SK-N-SH (cell line): ENCODE measurements around the gene GALNT12. TPM values are rescaled to one million over a fixed set of nuclear protein-coding genes. Genes with fewer than 3 reads are reported as not detected.

Experiments
- CTCF ChIA-PET: fragments of 300-600, 350-600 bp; formaldehyde crosslinking; extraction: SDS; loops from one replicate; lab custom pipeline; 2021; lab: Yijun Ruan, JAX
- POLR2A ChIA-PET: fragments of 350-600 bp; sonication (Branson Sonifier 250); formaldehyde crosslinking; extraction: SDS; loops from one replicate; lab custom pipeline; 2020; ENCODE audit warnings: antibody characterized with exemption, inconsistent platforms; lab: Yijun Ruan, JAX
- DNase-seq: peaks from one replicate; pipeline ENCODE4 v3.0.0; 2012
- H2AFZ ChIP-seq: fragments of 200-600 bp; sonication (generic); 2 replicates; pipeline ENCODE4 v1.8.1; 2016; ENCODE audit warnings: antibody characterized with exemption, mild to moderate bottlenecking, low read depth
- H3F3A ChIP-seq: fragments of 200-600 bp; sonication (generic); replicated peaks from 2 replicates; pipeline ENCODE3; 2016; ENCODE audit warnings: antibody characterized with exemption, mild to moderate bottlenecking; ENCODE audit not compliant: insufficient read depth
- H3K27ac ChIP-seq, 2 experiments: fragments of 200-500 bp in 1 of 2; fragments of 200-600 bp in 1 of 2; sonication (Bioruptor generic) in 1 of 2; sonication (generic), shearing (Covaris generic) in 1 of 2; 2 replicates each; pipeline versions ENCODE4 v1.5.1 to v1.6.1; 2014 to 2016; ENCODE audit warnings: low read depth in 2 of 2, inconsistent platforms in 1 of 2, low read length in 1 of 2, mild to moderate bottlenecking in 1 of 2, mixed read lengths in 1 of 2
- H3K27me3 ChIP-seq: fragments of 200-600 bp; sonication (generic), shearing (Covaris generic); 2 replicates; pipeline ENCODE4 v1.6.1; 2016; ENCODE audit warnings: mixed run types; ENCODE audit not compliant: insufficient read depth
- H3K36me3 ChIP-seq, 2 experiments: fragments of 200-500 bp in 1 of 2; fragments of 200-600 bp in 1 of 2; sonication (Bioruptor generic) in 1 of 2; sonication (generic) in 1 of 2; replicated peaks in 1 of 2; 2 replicates each; pipeline versions ENCODE3 to v1.5.1; 2014 to 2016; ENCODE audit warnings: low read length in 1 of 2, mild to moderate bottlenecking in 1 of 2; ENCODE audit not compliant: insufficient read depth in 2 of 2, control insufficient read depth in 1 of 2
- H3K4me1 ChIP-seq, 2 experiments: fragments of 200-500 bp in 1 of 2; fragments of 200-600 bp in 1 of 2; sonication (Bioruptor generic) in 1 of 2; sonication (generic), shearing (Covaris generic) in 1 of 2; 2 replicates each; pipeline versions ENCODE4 v1.5.1 to v1.6.1; 2014 to 2016; ENCODE audit warnings: low read depth in 1 of 2, low read length in 1 of 2, mixed run types in 1 of 2; ENCODE audit not compliant: insufficient read depth in 2 of 2, control insufficient read depth in 1 of 2
- H3K4me2 ChIP-seq: fragments of 200-600 bp; sonication (generic), shearing (Covaris generic); 2 replicates; pipeline ENCODE4 v1.6.1; 2017; ENCODE audit warnings: mixed run types
- H3K4me3 ChIP-seq, 2 experiments: fragments of 200-500 bp in 1 of 2; fragments of 200-600 bp in 1 of 2; sonication (Bioruptor generic) in 1 of 2; sonication (generic), shearing (Covaris generic) in 1 of 2; 2 replicates each; pipeline versions ENCODE4 v1.5.1 to v1.8.1; 2014 to 2016; ENCODE audit warnings: low read depth in 2 of 2, inconsistent platforms in 1 of 2, low read length in 1 of 2, mild to moderate bottlenecking in 1 of 2, mixed read lengths in 1 of 2, moderate library complexity in 1 of 2
- H3K79me2 ChIP-seq: fragments of 200-600 bp; sonication (generic); 2 replicates; pipeline ENCODE4 v1.8.1; 2017; ENCODE audit warnings: mild to moderate bottlenecking; ENCODE audit not compliant: insufficient read depth
- H3K9ac ChIP-seq: fragments of 200-600 bp; sonication (generic); 2 replicates; pipeline ENCODE4 v1.6.1; 2017; ENCODE audit warnings: mixed run types
- H3K9me2 ChIP-seq: fragments of 200-600 bp; sonication (generic); 2 replicates; pipeline ENCODE4 v1.6.1; 2017; ENCODE audit warnings: mixed run types
- H3K9me3 ChIP-seq: fragments of 200-600 bp; sonication (generic); 2 replicates; pipeline ENCODE4 v1.6.1; 2017; ENCODE audit warnings: mixed run types, mild to moderate bottlenecking, moderate library complexity
- H4K20me1 ChIP-seq: fragments of 200-600 bp; sonication (generic); 2 replicates; pipeline ENCODE4 v1.6.1; 2017; ENCODE audit warnings: mild to moderate bottlenecking, mixed run types; ENCODE audit not compliant: insufficient read depth
- CHD2 ChIP-seq: fragments of 150-350 bp; IDR thresholded peaks from 2 replicates; pipeline ENCODE4 v1.6.1; 2018; ENCODE audit warnings: low read length; ENCODE audit not compliant: partially characterized antibody
- CTCF ChIP-seq: fragments of 200-600 bp; sonication (generic); IDR thresholded peaks from 2 replicates; pipeline ENCODE4 v1.6.1; 2017; ENCODE audit warnings: antibody characterized with exemption, mild to moderate bottlenecking, moderate library complexity
- EP300 ChIP-seq, 2 experiments: IDR thresholded peaks; 2 replicates each; pipeline versions ENCODE4 v1.4.0 to v1.6.1; 2012; ENCODE audit warnings: borderline replicate concordance in 1 of 2, low read depth in 1 of 2, low read length in 1 of 2
- EZH2phosphoT487 ChIP-seq: fragments of 200-600 bp; sonication (generic); IDR thresholded peaks from 2 replicates; pipeline ENCODE4 v1.6.1; 2017; ENCODE audit warnings: low read depth, mixed run types, mild to moderate bottlenecking, antibody characterized with exemption, moderate library complexity, borderline replicate concordance
- FOXM1 ChIP-seq: IDR thresholded peaks from 2 replicates; pipeline ENCODE4 v1.4.0; 2012; ENCODE audit warnings: low read depth, mild to moderate bottlenecking
- IRF3 ChIP-seq: fragments of 150-350 bp; IDR thresholded peaks from 2 replicates; pipeline ENCODE4 v1.6.1; 2016; ENCODE audit warnings: mild to moderate bottlenecking, low read depth, low read length
- JUND ChIP-seq: IDR thresholded peaks from 2 replicates; pipeline ENCODE4 v1.4.0; 2012
- MXI1 ChIP-seq: IDR thresholded peaks from 2 replicates; pipeline ENCODE4 v1.6.1; 2012; ENCODE audit warnings: mild to moderate bottlenecking, low read depth, low read length, improper control_type of control experiment
- PBX3 ChIP-seq: IDR thresholded peaks from 2 replicates; pipeline ENCODE4; 2012
- POLR2AphosphoS5 ChIP-seq: IDR thresholded peaks from 2 replicates; pipeline ENCODE4 v1.6.1; 2012; ENCODE audit warnings: low read depth, low read length
- REST ChIP-seq: IDR thresholded peaks from 2 replicates; pipeline ENCODE4 v1.6.1; 2012; ENCODE audit warnings: mild to moderate bottlenecking, low read depth, low read length, moderate library complexity
- RXRA ChIP-seq: IDR thresholded peaks from 2 replicates; pipeline ENCODE4 v1.4.0; 2012; ENCODE audit warnings: low read depth, mild to moderate bottlenecking, borderline replicate concordance
- TEAD4 ChIP-seq: IDR thresholded peaks from 2 replicates; pipeline ENCODE4 v1.4.0; 2012; ENCODE audit warnings: mild to moderate bottlenecking, borderline replicate concordance; ENCODE audit not compliant: insufficient read depth
- WGBS: methylation state at CpG from one replicate; pipeline ENCODE4 v1.1.6; 2017; ENCODE audit warnings: low lambda C conversion rate; 5-methylcytosine and 5-hydroxymethylcytosine counted together
- polyA plus RNA-seq, 3 experiments: library from polyadenylated mRNA; depleted of rRNA; stranded (reverse); fragments of >200 nt; gene quantifications; 2 replicates each; pipeline ENCODE4 v1.2.3, GENCODE V29; 2012

GALNT12 gene
- polyA plus RNA-seq, 1 of the 3 experiments (the other 2 are of a cell fraction): 7.4 TPM

- TF ChIP-seq FOXM1 (no peak), EP300 (IDR thresholded peaks at IDR 0.05; ENCODE audit: borderline replicate concordance in 1 of 2, low read depth in 1 of 2, low read length in 1 of 2) (no peak), CHD2 (no peak), EZH2phosphoT487 (no peak), REST (no peak), POLR2AphosphoS5 (no peak), TEAD4 (no peak), MXI1 (no peak), CTCF (no peak), RXRA (no peak), IRF3 (no peak), JUND (no peak), PBX3 (no peak)
- TF ChIP-seq, all 33 proteins: peak for 0
- 95% methylated on average over 1 of the region's 1 CpG for WGBS
- Histone ChIP-seq H3K27me3 (no peaks in the 10 kb centered on the region), H3K27ac (no peak overlapping the region), H3K4me1 (no peaks in the 10 kb centered on the region; a peak in 1 of 4 replicates), H3K4me2 (no peak overlapping the region), H3K9me3 (peaks cover 4% of the 10 kb centered on the region; the same call in 1 of the 2 replicates), H3K9ac (no peak overlapping the region), H3K79me2 (no peaks in the 10 kb centered on the region), H3K9me2 (no peaks in the 10 kb centered on the region), H3K36me3 (no peaks in the 10 kb centered on the region), H3F3A (peaks cover 7% of the 10 kb centered on the region), H3K4me3 (no peak overlapping the region), H4K20me1 (no peaks in the 10 kb centered on the region), H2AFZ (no peak overlapping the region)
- POLR2A ChIA-PET: no interaction called here
- no peak for DNase-seq
- CTCF ChIA-PET: interaction anchor here (0.7 to 1.8 kb wide), 4 partner anchors 26 to 292 kb away, joined by 3 to 5 read pairs (median 4); no protein-coding TSS in a partner anchor
Measured at GRCh38 chr9:98892288-98892687, 84.8 kb downstream of the GALNT12 start.
